IPS DF 6.9 (cell line): ENCODE results near the gene CABLES1.
"Not testable (repeated sequence)": the region's sequence is repeated elsewhere in the genome, so short reads cannot be mapped to it uniquely, and the experiment has no call there.

ENCODE experiments used
- DNase-seq: peaks from one replicate; pipeline ENCODE4 v3.0.0-alpha.2; 2013; ENCODE audit warnings: low read depth, low spot score
- H3K27ac ChIP-seq: one replicate; pipeline ENCODE4 v1.5.1; 2013; ENCODE audit warnings: low read length, control low read depth
- H3K27me3 ChIP-seq: 2 replicates; pipeline ENCODE4 v1.6.1; 2013; ENCODE audit warnings: mild to moderate bottlenecking, low read length; ENCODE audit not compliant: control insufficient read depth, insufficient read depth
- H3K36me3 ChIP-seq: 2 replicates; pipeline ENCODE4 v1.6.1; 2013; ENCODE audit warnings: low read length; ENCODE audit not compliant: control insufficient read depth, insufficient read depth
- H3K4me1 ChIP-seq: 2 replicates; pipeline ENCODE4 v1.6.1; 2013; ENCODE audit warnings: low read length; ENCODE audit not compliant: control insufficient read depth, insufficient read depth
- H3K4me3 ChIP-seq: 2 replicates; pipeline ENCODE4 v1.5.1; 2013; ENCODE audit warnings: mild to moderate bottlenecking, low read length
- H3K9me3 ChIP-seq: 2 replicates; pipeline ENCODE4 v1.6.1; 2013; ENCODE audit warnings: low read length, inconsistent platforms; ENCODE audit not compliant: control insufficient read depth, insufficient read depth
- WGBS: extraction: QIAGEN DNeasy Blood & Tissue Kit; methylation state at CpG from one replicate; pipeline ENCODE4 v1.1.7; 2013; ENCODE audit warnings: mixed read lengths, missing lambda C conversion rate; ENCODE audit not compliant: insufficient read length, insufficient coverage; 5-methylcytosine and 5-hydroxymethylcytosine counted together

CABLES1 gene

GRCh38 chr18:23109163-23109562, 26.1 kb upstream of the CABLES1 start:
- H3K27ac ChIP-seq, H3K36me3 ChIP-seq, H3K4me1 ChIP-seq, H3K4me3 ChIP-seq, DNase-seq, H3K27me3 ChIP-seq, H3K9me3 ChIP-seq: not testable (repeated sequence)
- whole genome bisulfite sequencing, result no CpG with 5 or more reads among the region's 9 CpGs

- 100% methylated on average over 1 of the region's 6 CpGs for WGBS
- Histone ChIP-seq H3K36me3 (no peaks in the 10 kb centered on the region), H3K4me1 (peaks cover 2% of the 10 kb centered on the region; the same call in 1 of the 2 replicates), H3K27me3 (no peaks in the 10 kb centered on the region), H3K27ac (no peak overlapping the region), H3K9me3 (no peaks in the 10 kb centered on the region), H3K4me3 (no peak overlapping the region)
- no peak for DNase-seq
Observed at GRCh38 chr18:23113576-23113975, 21.7 kb upstream of the CABLES1 start.

GRCh38 chr18:23114171-23114881, 21.0 kb upstream of the CABLES1 start:
- H3K27me3 ChIP-seq, result no peaks in the 10 kb centered on the region
- H3K36me3 ChIP-seq, result no peaks in the 10 kb centered on the region
- H3K27ac ChIP-seq, result no peak overlapping the region
- DNase-seq, result no peak
- H3K4me1 ChIP-seq, result peaks cover 2% of the 10 kb centered on the region; the same call in 1 of the 2 replicates
- no CpG with 5 or more reads among the region's 10 CpGs for WGBS
- H3K9me3 ChIP-seq, result no peaks in the 10 kb centered on the region
- no peak overlapping the region for H3K4me3 ChIP-seq

- Histone ChIP-seq H3K4me3 (no peak overlapping the region), H3K36me3 (no peaks in the 10 kb centered on the region), H3K27ac (no peak overlapping the region), H3K4me1 (peaks cover 2% of the 10 kb centered on the region; the same call in 1 of the 2 replicates), H3K9me3 (no peaks in the 10 kb centered on the region), H3K27me3 (no peaks in the 10 kb centered on the region)
- WGBS, result no CpG with 5 or more reads among the region's 5 CpGs
- DNase-seq, result no peak
Observed at GRCh38 chr18:23114911-23115310, 20.4 kb upstream of the CABLES1 start.

GRCh38 chr18:23115683-23116096, 19.6 kb upstream of the CABLES1 start:
- Histone ChIP-seq H3K4me3 (no peak overlapping the region), H3K27ac (no peak overlapping the region)

GRCh38 chr18:23121133-23121532, 14.2 kb upstream of the CABLES1 start:
- DNase-seq, result no peak
- no peak overlapping the region for H3K4me3 ChIP-seq
- no CpG with 5 or more reads among the region's 8 CpGs for WGBS
- H3K9me3 ChIP-seq, result no peaks in the 10 kb centered on the region
- no peaks in the 10 kb centered on the region for H3K36me3 ChIP-seq
- no peaks in the 10 kb centered on the region for H3K27me3 ChIP-seq
- H3K4me1 ChIP-seq, result no peaks in the 10 kb centered on the region
- no peak overlapping the region for H3K27ac ChIP-seq

More at GRCh38 chr18:23115683-23116096, 19.6 kb upstream of the CABLES1 start:
- no peak for DNase-seq
- Histone ChIP-seq H3K9me3 (no peaks in the 10 kb centered on the region), H3K27me3 (no peaks in the 10 kb centered on the region), H3K36me3 (no peaks in the 10 kb centered on the region), H3K4me1 (peaks cover 2% of the 10 kb centered on the region; the same call in 1 of the 2 replicates)
- WGBS, result no CpG with 5 or more reads among the region's 5 CpGs

- H3K36me3 ChIP-seq, result no peaks in the 10 kb centered on the region
- H3K4me1 ChIP-seq, result no peaks in the 10 kb centered on the region
- H3K4me3 ChIP-seq, result no peak overlapping the region
- H3K27ac ChIP-seq, result no peak overlapping the region
- no peak for DNase-seq
- H3K9me3 ChIP-seq, result no peaks in the 10 kb centered on the region
- WGBS, result no CpG with 5 or more reads among the region's 15 CpGs
- no peaks in the 10 kb centered on the region for H3K27me3 ChIP-seq
Observed at GRCh38 chr18:23122334-23123229, 12.7 kb upstream of the CABLES1 start.

GRCh38 chr18:23126376-23127056, 8.8 kb upstream of the CABLES1 start:
- no peaks in the 10 kb centered on the region for H3K9me3 ChIP-seq
- no peaks in the 10 kb centered on the region for H3K36me3 ChIP-seq
- H3K27me3 ChIP-seq, result no peaks in the 10 kb centered on the region; the same call in 1 of the 2 replicates
- H3K27ac ChIP-seq, result no peak overlapping the region
- WGBS, result no CpG with 5 or more reads among the region's 11 CpGs
- no peaks in the 10 kb centered on the region for H3K4me1 ChIP-seq
- no peak overlapping the region for H3K4me3 ChIP-seq
- DNase-seq, result no peak

- no peak for DNase-seq
- no peaks in the 10 kb centered on the region for H3K9me3 ChIP-seq
- H3K4me1 ChIP-seq, result no peaks in the 10 kb centered on the region
- H3K36me3 ChIP-seq, result no peaks in the 10 kb centered on the region
- no CpG with 5 or more reads among the region's 6 CpGs for WGBS
- H3K4me3 ChIP-seq, result no peak overlapping the region
- H3K27ac ChIP-seq, result no peak overlapping the region
- H3K27me3 ChIP-seq, result no peaks in the 10 kb centered on the region; the same call in 1 of the 2 replicates
Observed at GRCh38 chr18:23127090-23127489, 8.2 kb upstream of the CABLES1 start.

- H3K4me3 ChIP-seq, result no peak overlapping the region
- no peak for DNase-seq
- no peaks in the 10 kb centered on the region for H3K9me3 ChIP-seq
- WGBS, result no CpG with 5 or more reads among the region's 8 CpGs
- H3K4me1 ChIP-seq, result no peaks in the 10 kb centered on the region
- H3K27me3 ChIP-seq, result no peaks in the 10 kb centered on the region; the same call in 1 of the 2 replicates
- no peak overlapping the region for H3K27ac ChIP-seq
- H3K36me3 ChIP-seq, result no peaks in the 10 kb centered on the region
Observed at GRCh38 chr18:23129355-23130002, 5.8 kb upstream of the CABLES1 start.
